Activated CD4-positive, alpha-beta T cell treated with anti-CD3 and anti-CD28 coated beads for 36 hours (primary cell): Measurements from ENCODE around the gene SSR4. TPM values are rescaled to one million over a fixed set of nuclear protein-coding genes. Genes with fewer than 3 reads are reported as not detected.

Source experiments
- ATAC-seq: fragments of 200-7000 bp; cut with Tn5 transposase; one replicate; pipeline ENCODE4 v1.10.0; 2021; ENCODE audit warnings: mild to moderate bottlenecking, moderate library complexity
- CTCF ChIA-PET: fragments of 350-600 bp; sonication (Branson Sonifier 250); formaldehyde crosslinking; loops from one replicate; lab custom pipeline; 2021; ENCODE audit warnings: antibody characterized with exemption; lab: Charles Lee
- POLR2A ChIA-PET: fragments of 350-600 bp; sonication (Branson Sonifier 250); formaldehyde crosslinking; loops from one replicate; lab custom pipeline; 2021; ENCODE audit warnings: antibody characterized with exemption, inconsistent platforms; lab: Charles Lee
- DNase-seq: peaks from one replicate; pipeline ENCODE4 v3.0.0-alpha.2; 2020
- H3K27ac Mint-ChIP-seq: one replicate; pipeline ENCODE4 v1.8.0; 2021; ENCODE audit warnings: mixed read lengths
- H3K27me3 Mint-ChIP-seq: one replicate; pipeline ENCODE4 v1.8.0; 2021; ENCODE audit warnings: mixed read lengths
- H3K36me3 Mint-ChIP-seq: one replicate; pipeline ENCODE4 v1.8.0; 2021; ENCODE audit warnings: low read depth, mixed read lengths
- H3K4me1 Mint-ChIP-seq: one replicate; pipeline ENCODE4 v1.8.0; 2021; ENCODE audit warnings: mixed read lengths
- H3K4me3 Mint-ChIP-seq: one replicate; pipeline ENCODE4 v1.8.0; 2021; ENCODE audit warnings: mild to moderate bottlenecking, moderate library complexity, mixed read lengths
- H3K9me3 Mint-ChIP-seq: one replicate; pipeline ENCODE4 v1.8.0; 2021; ENCODE audit warnings: low read depth, mixed read lengths
- intact Hi-C, 2 experiments: fragments of 100-400 bp; cut with DNase I in 1 of 2; cut with micrococcal nuclease in 1 of 2; formaldehyde crosslinking; loops; one replicate each; pipeline versions ENCODE4 v1.14.2 to v1.15.1; 2022 to 2024; cut with DNase I, micrococcal nuclease
- total RNA-seq, 2 experiments: library from RNA; stranded (reverse); gene quantifications; one replicate each; pipeline ENCODE4 v1.2.3, GENCODE V29; 2021

The SSR4 gene
- total RNA-seq, 2 experiments from 2014 or later: 124 to 146 TPM

- intact Hi-C loops: no loop called here
- H3K27me3 Mint-ChIP-seq: no peaks in the 10 kb centered on the region
- H3K4me3 Mint-ChIP-seq: no peak overlapping the region
- ChIA-PET POLR2A (no interaction called here), CTCF (no interaction called here)
- no peaks in the 10 kb centered on the region for H3K36me3 Mint-ChIP-seq
- no peak overlapping the region for H3K27ac Mint-ChIP-seq
- no peak for ATAC-seq
- no peak for DNase-seq
- no peaks in the 10 kb centered on the region for H3K4me1 Mint-ChIP-seq
- no peaks in the 10 kb centered on the region for H3K9me3 Mint-ChIP-seq
Observed at GRCh38 chrX:153845195-153845594, 50.7 kb downstream of the SSR4 start.

- ChIA-PET POLR2A (no interaction called here), CTCF (interaction anchor here (0.6 kb wide), 1 partner anchor 199 kb away, joined by 4 read pairs; the partner anchor contains the start of gene DUSP9)
- ATAC-seq (no peak), DNase-seq (no peak)
- no peaks in the 10 kb centered on the region for H3K4me1 Mint-ChIP-seq
- H3K27ac Mint-ChIP-seq: no peak overlapping the region
- no peaks in the 10 kb centered on the region for H3K36me3 Mint-ChIP-seq
- no peak overlapping the region for H3K4me3 Mint-ChIP-seq
- intact Hi-C loops: no loop called here
- no peaks in the 10 kb centered on the region for H3K9me3 Mint-ChIP-seq
- no peaks in the 10 kb centered on the region for H3K27me3 Mint-ChIP-seq
Observed at GRCh38 chrX:153845842-153846241, 51.4 kb downstream of the SSR4 start.

Other genes starting within 250 kb of the SSR4 start
- 10 to 100 TPM; 13.9 to 14.7 TPM for gene CCNQ, start 195.5 kb upstream of the SSR4 start, total RNA-seq
- under 1 TPM; 0.12 to 0.14 TPM for gene DUSP9, start 147.5 kb upstream of the SSR4 start, total RNA-seq
- gene PNCK, start 120.9 kb upstream of the SSR4 start, total RNA-seq: under 1 TPM; 0.30 to 0.71 TPM
- under 1 TPM; 0.39 to 0.58 TPM for gene SLC6A8, start 106.7 kb upstream of the SSR4 start, total RNA-seq
- 100 to 1,000 TPM in 1 of 2 experiments, 10 to 100 TPM in 1; 78.0 to 106 TPM for gene BCAP31, start 70.3 kb upstream of the SSR4 start, total RNA-seq
- 1 to 10 TPM; 4.5 to 4.8 TPM for gene ABCD1, start 69.8 kb upstream of the SSR4 start, total RNA-seq
- 1 to 10 TPM; 1.6 to 2.4 TPM for gene PLXNB3, start 30.4 kb upstream of the SSR4 start, total RNA-seq
- not detected for gene SRPK3, start 13.6 kb upstream of the SSR4 start, total RNA-seq
- gene IDH3G, start 293 bp upstream of the SSR4 start, total RNA-seq: 10 to 100 TPM; 48.8 to 62.4 TPM
- 1 to 10 TPM; 2.4 to 4.3 TPM for gene PDZD4, start 35.9 kb downstream of the SSR4 start, total RNA-seq
- gene L1CAM, start 91.5 kb downstream of the SSR4 start, total RNA-seq: under 1 TPM; 0.47 to 0.57 TPM
- not detected for gene AVPR2, start 110.0 kb downstream of the SSR4 start, total RNA-seq
- 100 to 1,000 TPM; 130 to 135 TPM for gene ARHGAP4, start 131.6 kb downstream of the SSR4 start, total RNA-seq
- 100 to 1,000 TPM; 108 to 115 TPM for gene NAA10, start 140.4 kb downstream of the SSR4 start, total RNA-seq
- 1 to 10 TPM; 6.0 to 8.1 TPM for gene RENBP, start 150.0 kb downstream of the SSR4 start, total RNA-seq
- gene HCFC1, start 177.2 kb downstream of the SSR4 start, total RNA-seq: 100 to 1,000 TPM in 1 of 2 experiments, 10 to 100 TPM in 1; 99.5 to 147 TPM
- gene TMEM187, start 178.1 kb downstream of the SSR4 start, total RNA-seq: 1 to 10 TPM; 4.4 to 5.4 TPM
- gene IRAK1, start 225.2 kb downstream of the SSR4 start, total RNA-seq: 10 to 100 TPM; 84.3 to 93.6 TPM